PC-9 (cell line): ENCODE data around the gene GMCL2. TPM values are rescaled to one million over a fixed set of nuclear protein-coding genes. Genes with fewer than 3 reads are reported as not detected.
"Not testable (repeated sequence)": the region's sequence is repeated elsewhere in the genome, so short reads cannot be mapped to it uniquely, and the experiment has no call there.

ENCODE experiments used
- BruUV-seq: library from RNA; stranded (reverse); fragments of 400-500 nt; replicated peaks from 2 replicates; lab custom pipeline; 2021; lab: Mats Ljungman, UMichigan
- CTCF ChIA-PET: fragments of 300-600 bp; sonication (Branson Sonifier 250); formaldehyde crosslinking; loops from one replicate; lab custom pipeline; 2022; ENCODE audit warnings: antibody characterized with exemption; lab: Charles Lee
- POLR2A ChIA-PET: fragments of 300-600 bp; sonication (Branson Sonifier 250); formaldehyde crosslinking; loops from one replicate; lab custom pipeline; 2022; ENCODE audit warnings: antibody characterized with exemption; ENCODE audit not compliant: unreplicated experiment; lab: Charles Lee
- DNase-seq, 2 experiments: peaks; one replicate each; pipeline versions ENCODE4 v3.0.0 to v3.0.0-alpha.2; 2015 to 2022; ENCODE audit warnings: mixed read lengths in 1 of 2
- H2AFZ ChIP-seq: fragments of 200-600 bp; sonication (generic); 2 replicates; pipeline ENCODE4 v1.8.1; 2017; ENCODE audit warnings: antibody characterized with exemption
- H3F3A ChIP-seq: fragments of 200-600 bp; sonication (generic); 2 replicates; pipeline ENCODE4 v1.8.1; 2017; ENCODE audit warnings: antibody characterized with exemption, mild to moderate bottlenecking, low read depth; ENCODE audit not compliant: insufficient read depth
- H3K27ac ChIP-seq: fragments of 200-600 bp; sonication (generic); 2 replicates; pipeline ENCODE4 v1.6.1; 2016; ENCODE audit warnings: mixed run types
- H3K27me3 ChIP-seq: fragments of 200-600 bp; sonication (generic); 2 replicates; pipeline ENCODE4 v1.6.1; 2016; ENCODE audit warnings: low read depth, mixed run types; ENCODE audit not compliant: insufficient read depth
- H3K36me3 ChIP-seq: fragments of 200-600 bp; sonication (generic); 2 replicates; pipeline ENCODE4 v1.6.1; 2016; ENCODE audit warnings: low read depth, mixed run types
- H3K4me1 ChIP-seq: fragments of 200-600 bp; sonication (generic); replicated peaks from 2 replicates; pipeline ENCODE4 v1.6.1; 2016; ENCODE audit warnings: mixed run types; ENCODE audit not compliant: insufficient read depth
- H3K4me2 ChIP-seq: fragments of 200-600 bp; sonication (generic); 2 replicates; pipeline ENCODE4 v1.6.1; 2017; ENCODE audit warnings: mixed run types
- H3K4me3 ChIP-seq: fragments of 200-600 bp; sonication (generic); 2 replicates; pipeline ENCODE4 v1.6.1; 2016; ENCODE audit warnings: mixed run types
- H3K79me2 ChIP-seq: fragments of 200-600 bp; sonication (generic); 2 replicates; pipeline ENCODE4 v1.6.1; 2017; ENCODE audit warnings: low read depth, mixed run types
- H3K9me2 ChIP-seq: fragments of 200-600 bp; sonication (generic); 2 replicates; pipeline ENCODE4 v1.8.1; 2017; ENCODE audit warnings: mild to moderate bottlenecking; ENCODE audit not compliant: insufficient read depth
- H3K9me3 ChIP-seq: fragments of 200-600 bp; sonication (generic); 2 replicates; pipeline ENCODE4 v1.8.1; 2016; ENCODE audit warnings: low read depth; ENCODE audit not compliant: insufficient read depth
- H4K20me1 ChIP-seq: fragments of 200-600 bp; sonication (generic); 2 replicates; pipeline ENCODE4 v1.8.1; 2017; ENCODE audit not compliant: insufficient read depth
- EZH2 ChIP-seq: fragments of 200-600 bp; sonication (generic); IDR thresholded peaks from 2 replicates; pipeline ENCODE4 v1.8.0; 2017; ENCODE audit warnings: antibody characterized with exemption, low read depth
- intact Hi-C: fragments of 100-400 bp; cut with micrococcal nuclease; formaldehyde crosslinking; loops from one replicate; pipeline ENCODE4 v1.10.0; 2022; ENCODE audit not compliant: unreplicated experiment
- total RNA-seq: library from RNA; stranded (reverse); gene quantifications from 2 replicates; pipeline ENCODE4 v1.2.3, GENCODE V29; 2021
- TF ChIP-seq, protein P1 (sequence below): fragments of 200-600 bp; sonication (generic); conservative IDR thresholded peaks from 2 replicates; pipeline ENCODE4 v1.6.1; 2017; ENCODE audit warnings: mixed run types, antibody characterized with exemption, mild to moderate bottlenecking, moderate library complexity

Gene GMCL2
- total RNA-seq, 1 experiment from 2014 or later = not detected

DNA sequence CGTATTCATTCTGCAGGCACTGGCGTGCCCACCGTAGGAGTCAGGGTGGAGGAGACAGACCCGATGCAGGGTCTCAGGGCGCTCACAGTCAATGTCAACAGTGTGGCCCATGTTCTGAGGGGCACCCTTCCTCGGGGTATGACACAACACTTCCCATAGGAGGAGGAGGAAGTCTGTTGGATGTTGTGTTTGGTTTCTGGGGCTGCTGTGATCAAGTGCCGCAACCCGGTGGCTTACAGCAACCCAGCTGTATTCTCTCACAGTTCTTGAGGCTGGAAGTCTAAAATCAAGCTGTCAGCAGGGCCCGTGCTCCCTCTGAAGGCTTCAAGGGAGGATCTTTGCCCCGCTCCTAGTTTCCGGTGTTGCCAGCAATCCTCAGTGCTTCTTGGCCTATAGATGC lies 11.5 kb upstream of the GMCL2 start:
- Histone ChIP-seq H4K20me1 (no peaks in the 10 kb centered on the region), H3K9me3 (no peaks in the 10 kb centered on the region), H3K27me3 (peaks cover 14% of the 10 kb centered on the region), H3F3A (peaks cover 16% of the 10 kb centered on the region; the same call in 1 of the 2 replicates), H3K36me3 (no peaks in the 10 kb centered on the region), H3K27ac (no peak overlapping the region), H3K9me2 (no peaks in the 10 kb centered on the region), H3K4me3 (no peak overlapping the region), H3K79me2 (peaks cover under 1% of the 10 kb centered on the region; the same call in 1 of the 2 replicates), H2AFZ (no peak overlapping the region), H3K4me2 (no peak overlapping the region), H3K4me1 (peaks cover 9% of the 10 kb centered on the region)
- POLR2A ChIA-PET = no interaction called here
- intact Hi-C loops = no loop called here
- no TSS peak for BruUV-seq
- CTCF ChIA-PET = no interaction called here
- no peak for DNase-seq
- no peak for TF ChIP-seq EZH2
- TF ChIP-seq, protein P1, sequence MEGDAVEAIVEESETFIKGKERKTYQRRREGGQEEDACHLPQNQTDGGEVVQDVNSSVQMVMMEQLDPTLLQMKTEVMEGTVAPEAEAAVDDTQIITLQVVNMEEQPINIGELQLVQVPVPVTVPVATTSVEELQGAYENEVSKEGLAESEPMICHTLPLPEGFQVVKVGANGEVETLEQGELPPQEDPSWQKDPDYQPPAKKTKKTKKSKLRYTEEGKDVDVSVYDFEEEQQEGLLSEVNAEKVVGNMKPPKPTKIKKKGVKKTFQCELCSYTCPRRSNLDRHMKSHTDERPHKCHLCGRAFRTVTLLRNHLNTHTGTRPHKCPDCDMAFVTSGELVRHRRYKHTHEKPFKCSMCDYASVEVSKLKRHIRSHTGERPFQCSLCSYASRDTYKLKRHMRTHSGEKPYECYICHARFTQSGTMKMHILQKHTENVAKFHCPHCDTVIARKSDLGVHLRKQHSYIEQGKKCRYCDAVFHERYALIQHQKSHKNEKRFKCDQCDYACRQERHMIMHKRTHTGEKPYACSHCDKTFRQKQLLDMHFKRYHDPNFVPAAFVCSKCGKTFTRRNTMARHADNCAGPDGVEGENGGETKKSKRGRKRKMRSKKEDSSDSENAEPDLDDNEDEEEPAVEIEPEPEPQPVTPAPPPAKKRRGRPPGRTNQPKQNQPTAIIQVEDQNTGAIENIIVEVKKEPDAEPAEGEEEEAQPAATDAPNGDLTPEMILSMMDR = no peak

DNA sequence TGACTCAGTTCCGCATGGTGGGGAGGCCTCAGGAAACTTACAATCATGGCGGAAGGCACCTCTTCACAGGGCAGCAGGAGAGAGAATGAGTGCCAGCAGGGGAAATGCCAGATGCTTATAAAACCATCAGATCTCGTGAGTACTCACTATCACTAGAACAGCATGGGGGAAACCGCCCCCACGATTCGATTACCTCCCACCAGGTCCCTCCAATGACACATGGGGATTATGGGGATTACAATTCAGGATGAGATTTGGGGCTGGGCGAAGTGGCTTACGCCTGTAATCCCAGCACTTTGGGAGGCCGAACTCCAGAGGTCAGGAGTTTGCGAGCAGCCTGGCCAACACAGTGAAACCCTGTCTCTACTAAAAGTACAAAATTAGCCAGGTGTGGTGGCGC lies 11.0 kb upstream of the GMCL2 start:
- H3K36me3 ChIP-seq, POLR2A ChIA-PET, CTCF ChIA-PET, H3K79me2 ChIP-seq, DNase-seq, H3K4me2 ChIP-seq, intact Hi-C loops, H3K9me2 ChIP-seq, H4K20me1 ChIP-seq, BruUV-seq, H3K9me3 ChIP-seq, H3K27ac ChIP-seq, H2AFZ ChIP-seq, H3K4me1 ChIP-seq, H3K4me3 ChIP-seq: not testable (repeated sequence)
- H3F3A ChIP-seq = peaks cover 16% of the 10 kb centered on the region; the same call in 1 of the 2 replicates
- peaks cover 17% of the 10 kb centered on the region for H3K27me3 ChIP-seq

DNA sequence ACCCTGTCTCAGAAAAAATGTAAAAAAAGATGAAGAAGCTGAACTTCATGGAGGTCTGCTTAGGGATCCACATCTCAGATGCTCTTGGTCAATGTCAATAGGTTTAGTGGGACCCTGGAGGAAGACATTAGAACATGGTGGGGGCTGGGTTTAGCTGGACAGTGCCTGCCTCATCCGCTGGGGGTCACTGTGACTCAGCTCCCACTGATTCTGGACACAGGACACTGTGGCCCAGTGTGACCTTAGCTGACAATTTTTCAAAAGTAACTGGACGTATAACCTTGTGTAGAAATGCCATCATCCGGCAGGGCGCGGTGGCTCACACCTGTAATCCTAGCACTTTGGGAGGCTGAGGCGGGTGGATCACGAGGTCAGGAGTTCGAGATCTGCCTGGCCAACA lies 9.8 kb upstream of the GMCL2 start:
- H3F3A ChIP-seq = peaks cover 12% of the 10 kb centered on the region; the same call in 1 of the 2 replicates
- no peak overlapping the region for H3K4me2 ChIP-seq
- intact Hi-C loops = no loop called here
- no peaks in the 10 kb centered on the region for H3K9me3 ChIP-seq
- ChIA-PET CTCF (no interaction called here), POLR2A (no interaction called here)
- H3K36me3 ChIP-seq = no peaks in the 10 kb centered on the region
- no peak overlapping the region for H2AFZ ChIP-seq
- no TSS peak for BruUV-seq
- peaks cover 10% of the 10 kb centered on the region for H3K4me1 ChIP-seq
- TF ChIP-seq EZH2 = no peak
- TF ChIP-seq, protein P1 = peak; percentile 55; the same call in 1 of the 2 replicates
- H3K4me3 ChIP-seq = no peak overlapping the region
- H3K9me2 ChIP-seq = no peaks in the 10 kb centered on the region
- no peak overlapping the region for H3K27ac ChIP-seq
- H3K27me3 ChIP-seq = peaks cover 17% of the 10 kb centered on the region
- no peak for DNase-seq
- no peaks in the 10 kb centered on the region for H4K20me1 ChIP-seq
- no peaks in the 10 kb centered on the region for H3K79me2 ChIP-seq

DNA sequence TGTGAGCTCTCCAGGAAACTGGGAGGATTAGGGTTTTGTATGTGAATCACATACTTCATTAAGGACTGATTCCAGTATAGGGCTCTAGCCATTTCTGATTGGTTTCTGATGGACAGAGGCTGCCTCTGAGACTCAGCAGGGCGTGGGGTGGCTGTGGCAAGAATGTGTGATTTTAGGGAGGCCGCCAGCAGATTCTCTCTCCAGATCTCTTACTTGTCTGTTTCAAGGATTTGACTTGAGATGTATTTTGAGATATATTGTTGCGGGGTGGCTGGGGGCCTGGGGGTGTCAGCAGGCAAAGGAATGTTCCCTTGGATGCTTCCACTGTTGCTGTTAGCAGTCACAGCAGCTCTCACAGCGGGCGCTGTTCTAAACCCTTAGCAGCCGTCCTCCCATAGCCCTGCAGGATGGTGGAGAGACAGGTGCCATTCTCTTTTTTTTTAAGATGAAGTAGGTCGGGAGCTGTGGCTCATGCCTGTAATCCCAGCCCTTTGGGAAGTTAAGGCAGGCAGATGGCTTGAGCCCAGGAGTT lies 9.2 kb upstream of the GMCL2 start:
- DNase-seq = no peak
- H2AFZ ChIP-seq = no peak overlapping the region
- H3K4me1 ChIP-seq = peaks cover 6% of the 10 kb centered on the region; the same call in 1 of the 2 replicates
- H3K79me2 ChIP-seq = no peaks in the 10 kb centered on the region
- H3K9me3 ChIP-seq = no peaks in the 10 kb centered on the region
- H4K20me1 ChIP-seq = no peaks in the 10 kb centered on the region
- no peak overlapping the region for H3K27ac ChIP-seq
- H3K9me2 ChIP-seq = no peaks in the 10 kb centered on the region
- ChIA-PET POLR2A (no interaction called here), CTCF (no interaction called here)
- intact Hi-C loops = no loop called here
- no TSS peak for BruUV-seq
- peaks cover 9% of the 10 kb centered on the region; the same call in 1 of the 2 replicates for H3F3A ChIP-seq
- no peak for TF ChIP-seq EZH2
- TF ChIP-seq, protein P1 = no peak
- H3K4me2 ChIP-seq = no peak overlapping the region
- no peaks in the 10 kb centered on the region for H3K36me3 ChIP-seq
- peaks cover 17% of the 10 kb centered on the region for H3K27me3 ChIP-seq
- H3K4me3 ChIP-seq = no peak overlapping the region
